NCI-H748 treated with DMSO at 0.1 percent for 48 hours (cell line): Measurements from ENCODE around the gene PRSS53.

ENCODE experiments used
- DNase-seq: peaks from one replicate; lab custom pipeline; 2025; lab: John Stamatoyannopoulos, UW

The PRSS53 gene

GRCh38 chr16:31077592-31078396, 10.9 kb downstream of the PRSS53 start:
- DNase-seq: no peak

DNA sequence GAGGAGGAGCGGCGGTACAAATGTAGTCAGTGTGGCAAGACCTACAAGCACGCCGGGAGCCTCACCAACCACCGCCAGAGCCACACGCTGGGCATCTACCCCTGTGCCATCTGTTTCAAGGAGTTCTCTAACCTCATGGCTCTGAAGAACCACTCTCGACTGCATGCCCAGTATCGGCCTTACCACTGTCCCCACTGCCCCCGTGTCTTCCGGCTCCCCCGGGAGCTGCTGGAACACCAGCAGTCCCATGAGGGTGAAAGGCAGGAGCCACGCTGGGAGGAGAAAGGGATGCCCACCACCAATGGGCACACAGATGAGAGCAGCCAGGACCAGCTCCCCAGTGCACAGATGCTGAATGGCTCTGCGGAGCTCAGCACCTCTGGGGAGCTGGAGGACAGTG, 11.7 kb downstream of the PRSS53 start:
- DNase-seq: no peak

DNA sequence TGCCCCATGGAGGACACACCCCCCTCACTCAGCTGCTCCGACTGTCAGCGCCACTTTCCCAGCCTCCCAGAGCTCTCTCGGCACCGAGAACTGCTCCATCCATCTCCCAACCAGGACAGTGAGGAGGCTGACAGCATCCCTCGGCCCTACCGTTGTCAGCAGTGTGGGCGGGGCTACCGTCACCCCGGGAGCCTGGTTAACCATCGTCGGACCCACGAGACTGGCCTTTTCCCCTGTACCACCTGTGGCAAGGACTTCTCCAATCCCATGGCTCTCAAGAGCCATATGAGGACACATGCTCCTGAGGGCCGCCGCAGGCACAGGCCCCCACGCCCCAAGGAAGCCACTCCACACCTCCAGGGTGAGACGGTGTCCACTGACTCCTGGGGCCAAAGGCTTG, 12.4 kb downstream of the PRSS53 start:
- DNase-seq: no peak

GRCh38 chr16:31074814-31075183, 13.9 kb downstream of the PRSS53 start:
- no peak for DNase-seq

DNA sequence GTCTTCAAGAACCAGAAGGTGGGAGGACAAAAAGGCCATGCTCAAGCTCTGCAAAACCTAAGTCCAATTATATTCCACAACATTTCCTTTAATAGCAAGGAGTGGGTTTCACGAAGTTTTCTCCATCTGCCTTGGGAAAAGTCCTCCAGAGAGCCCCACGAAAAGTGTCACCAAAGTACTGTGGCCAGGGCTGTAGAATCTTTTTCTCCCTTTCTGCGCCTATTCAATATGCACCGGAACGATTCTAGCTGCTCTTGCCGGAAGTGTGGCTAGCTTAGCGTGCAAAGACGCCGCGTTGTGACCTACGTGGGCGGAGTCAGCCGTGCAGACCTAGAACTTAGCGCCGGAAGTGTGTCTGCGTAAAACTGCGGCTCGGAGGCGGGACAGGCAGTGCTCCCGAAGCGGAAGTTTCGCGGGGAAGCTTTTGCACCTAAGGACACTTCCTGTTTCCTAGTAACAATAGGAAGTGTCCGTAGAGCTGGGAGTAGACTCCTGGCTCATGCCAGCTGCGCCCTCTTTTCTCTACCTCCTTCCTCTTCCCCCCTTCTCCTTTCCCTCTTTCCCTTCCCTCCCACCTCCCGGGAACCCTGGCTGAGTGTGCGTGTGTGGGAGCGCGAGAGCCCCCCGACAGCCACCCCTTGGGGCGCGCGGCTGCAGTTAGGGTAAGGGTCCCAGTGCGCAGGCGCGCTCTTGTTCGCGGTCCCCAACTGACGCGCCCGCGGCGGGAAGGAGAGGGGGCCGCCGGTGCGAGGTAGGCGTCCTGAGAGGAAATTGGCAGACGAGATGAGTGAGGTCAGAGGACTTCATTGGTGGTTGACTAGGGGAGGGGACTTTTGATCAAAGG, 14.6 kb downstream of the PRSS53 start, which contains the start of the genes ZNF646 and ZNF668:
TSS of gene ZNF646 (plus strand) at position 453 of the 844 bp plus-strand sequence. CDS start 1,903 bp downstream, outside the sequence.
TSS of gene ZNF668 (minus strand) at position 271 of the 844 bp plus-strand sequence. CDS start 9,781 bp downstream, outside the sequence.
- DNase-seq: peak; percentile 92

DNA sequence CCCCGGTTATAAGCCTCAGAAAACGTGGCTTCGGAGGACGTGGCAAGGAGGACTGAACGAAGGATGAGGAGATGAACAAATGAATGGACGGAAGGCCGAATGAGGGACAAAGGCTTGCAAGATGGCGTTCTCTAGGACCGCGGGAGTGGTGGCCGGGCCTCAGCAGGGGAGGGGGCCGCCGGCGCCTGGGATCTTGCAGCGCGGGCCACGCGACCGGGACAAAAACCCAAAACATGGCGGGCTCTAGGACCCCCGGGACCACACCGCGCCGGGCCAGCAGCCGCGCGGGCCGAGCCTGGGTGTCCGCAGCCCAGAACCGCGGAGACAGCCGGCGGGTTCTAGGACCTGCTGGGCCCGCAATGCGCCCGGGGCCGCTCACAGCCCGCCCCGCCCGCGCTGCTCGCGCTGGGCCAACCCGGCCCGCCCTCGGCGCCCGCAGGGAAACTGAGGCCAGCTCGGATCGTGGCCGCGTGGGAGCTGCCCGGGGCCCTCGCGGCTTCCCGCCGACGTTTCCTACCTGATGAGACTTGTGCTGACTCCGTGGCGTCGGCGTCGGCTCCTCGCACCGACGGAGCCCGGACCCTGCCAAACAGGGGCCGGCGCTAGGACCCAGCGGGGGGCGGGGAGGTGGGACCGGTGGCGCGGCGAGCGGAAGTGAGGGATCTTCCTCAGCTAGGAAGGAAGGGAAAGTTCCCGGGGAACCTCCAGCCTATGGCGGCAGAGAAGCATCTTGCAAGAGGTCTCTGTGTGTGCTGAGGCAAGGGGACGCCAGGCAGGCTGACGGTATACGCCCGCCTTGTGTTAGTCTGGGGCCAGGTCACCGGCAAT, 15.4 kb downstream of the PRSS53 start:
- DNase-seq: peak; percentile 57

GRCh38 chr16:31072540-31073141, 16.1 kb downstream of the PRSS53 start:
- DNase-seq: no peak

DNA sequence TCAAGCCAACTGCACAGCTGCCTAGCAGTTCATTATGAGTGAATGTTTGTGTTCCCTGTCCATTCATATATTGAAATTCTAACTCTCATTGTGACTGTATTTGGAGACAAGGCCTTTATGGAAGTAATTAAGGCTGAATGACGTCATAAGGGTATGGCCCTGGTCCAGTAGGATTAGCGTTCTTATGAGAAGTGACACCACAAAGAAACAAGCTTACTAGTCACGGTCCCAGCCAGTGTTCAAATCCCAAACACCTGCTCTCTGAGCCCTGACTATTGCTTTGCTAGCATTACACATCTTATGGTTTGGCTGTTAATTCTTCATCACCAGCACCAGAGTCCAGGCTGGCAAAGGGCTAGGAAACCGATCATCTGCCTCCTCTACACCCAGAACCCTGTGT, 16.9 kb downstream of the PRSS53 start:
- no peak for DNase-seq

DNA sequence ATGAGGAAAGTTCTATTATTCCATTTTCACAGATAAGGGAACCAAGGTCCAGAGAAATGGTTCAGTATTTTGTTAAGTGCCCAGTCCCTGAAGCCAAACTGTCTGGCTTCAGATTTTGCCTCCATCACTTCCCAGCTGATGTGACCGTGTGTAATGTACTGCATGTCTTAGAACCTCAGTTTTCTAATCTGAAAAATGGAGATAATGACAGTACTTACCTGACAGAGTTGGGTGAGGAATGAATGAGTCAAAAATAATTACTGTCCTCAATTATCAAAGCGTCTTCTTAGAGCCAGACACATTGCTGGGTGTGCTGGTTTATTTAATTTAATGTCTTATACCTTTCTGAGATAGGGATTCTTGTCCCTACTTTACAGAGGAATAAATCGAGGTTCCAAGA, 21.4 kb downstream of the PRSS53 start:
- DNase-seq: no peak

GRCh38 chr16:31064882-31065461, 23.8 kb downstream of the PRSS53 start:
- no peak for DNase-seq

DNA sequence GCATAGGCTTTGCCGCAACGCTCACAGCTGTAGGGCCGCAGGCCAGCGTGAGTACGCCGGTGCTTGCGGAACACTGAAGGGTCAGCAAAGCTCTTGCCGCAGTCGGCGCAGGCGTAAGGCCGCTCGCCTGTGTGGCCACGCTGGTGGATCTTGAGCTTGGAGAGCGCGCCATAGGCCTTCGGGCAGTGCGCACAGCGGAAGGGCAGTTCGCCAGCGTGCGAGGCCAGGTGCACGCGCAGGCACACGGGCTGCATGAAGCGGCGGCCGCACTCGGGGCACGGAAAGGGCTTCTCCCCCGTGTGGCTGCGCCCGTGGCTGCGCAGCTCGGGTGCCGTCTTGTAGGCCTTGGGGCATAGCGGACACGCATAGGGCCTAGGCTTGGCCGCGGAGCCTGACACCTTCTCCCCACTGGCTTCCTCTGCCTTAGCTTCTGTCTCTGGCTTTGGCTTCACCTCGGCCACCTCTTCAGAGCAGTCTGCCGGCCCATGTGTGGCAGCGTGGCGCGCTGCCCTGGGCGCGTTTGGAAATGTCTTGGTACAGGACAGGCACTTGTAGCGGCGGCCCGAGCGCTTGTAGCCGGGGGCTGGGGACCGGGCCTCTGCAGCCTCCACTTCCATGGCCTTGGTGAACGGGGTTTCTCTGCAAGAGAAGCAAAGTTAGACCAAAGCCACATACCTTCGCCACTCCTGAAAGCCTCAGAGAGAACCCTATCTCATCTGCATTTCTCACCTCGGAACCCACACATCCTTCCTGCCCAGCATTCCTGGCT, 24.7 kb downstream of the PRSS53 start:
- no peak for DNase-seq

DNA sequence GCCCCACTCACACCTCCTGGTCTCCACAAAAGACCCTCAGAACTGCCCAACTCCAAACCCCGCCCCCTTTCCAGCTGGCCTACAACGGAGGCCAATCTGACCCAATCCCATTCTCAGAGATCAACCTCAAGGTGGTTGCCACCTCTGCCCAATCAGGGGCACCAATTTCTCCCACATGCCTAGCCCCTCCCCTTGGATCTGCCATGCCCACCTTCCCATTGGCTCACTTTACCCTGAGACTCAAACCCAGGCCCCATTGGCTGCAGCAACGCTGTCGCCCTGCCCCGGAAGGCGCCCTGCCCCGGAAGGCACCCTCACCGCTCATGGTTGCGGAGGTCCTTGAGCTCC, 25.3 kb downstream of the PRSS53 start:
- no peak for DNase-seq

GRCh38 chr16:31061813-31062440, 26.8 kb downstream of the PRSS53 start:
- DNase-seq: no peak

DNA sequence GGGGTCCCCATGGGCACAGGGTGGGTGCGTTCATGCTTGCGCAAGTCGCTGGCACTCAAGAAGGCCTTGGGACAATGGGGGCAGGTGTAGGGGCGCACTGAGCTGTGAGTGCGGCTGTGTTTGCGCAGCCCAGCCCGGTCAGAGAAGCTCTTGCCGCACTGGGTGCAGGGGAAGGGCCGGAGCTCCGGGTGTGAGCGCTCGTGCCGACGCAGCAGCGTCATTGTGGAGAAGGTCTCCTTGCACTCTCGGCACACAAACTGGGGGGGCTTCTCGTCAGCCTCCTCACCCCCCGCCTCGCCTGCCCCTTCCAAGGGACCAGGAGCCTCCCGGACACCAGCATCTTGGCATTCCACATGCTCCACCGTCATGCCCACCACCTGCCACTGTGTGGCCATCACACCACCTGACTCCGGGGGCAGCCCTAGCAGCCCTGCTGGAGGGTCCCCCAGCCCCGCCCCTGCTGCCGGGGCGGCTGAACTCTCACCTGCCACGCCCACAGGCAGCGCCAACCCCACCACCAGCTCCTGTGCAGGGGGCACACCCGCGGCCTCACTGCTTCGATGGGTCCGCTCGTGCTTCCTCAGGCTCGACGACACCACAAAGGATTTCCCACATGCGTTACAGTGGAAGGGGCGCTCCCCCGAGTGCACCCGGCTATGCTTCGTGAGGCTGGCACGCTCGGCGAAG, 27.5 kb downstream of the PRSS53 start:
- DNase-seq: no peak

- no peak for DNase-seq
Observed at GRCh38 chr16:31055613-31056012, 33.1 kb downstream of the PRSS53 start.

DNA sequence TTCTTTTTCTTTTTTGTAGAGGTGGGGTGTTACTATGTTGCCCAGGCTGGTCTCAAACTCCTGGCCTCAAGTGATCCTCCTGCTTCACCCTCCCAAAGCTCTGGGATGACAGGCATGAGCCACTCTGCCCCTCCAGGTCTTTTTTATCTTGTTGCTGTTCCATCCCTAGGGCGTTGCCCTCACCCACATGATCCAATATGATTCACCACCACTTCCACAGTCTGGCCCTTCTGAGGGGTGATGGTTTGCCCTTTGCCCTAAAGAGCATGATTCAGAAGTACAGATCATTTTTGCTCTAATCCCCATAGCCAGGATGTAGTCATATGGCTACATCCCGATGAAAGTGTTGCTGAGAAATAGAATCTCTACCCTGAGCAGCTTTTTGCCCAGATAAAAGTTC, 36.6 kb downstream of the PRSS53 start:
- no peak for DNase-seq

DNA sequence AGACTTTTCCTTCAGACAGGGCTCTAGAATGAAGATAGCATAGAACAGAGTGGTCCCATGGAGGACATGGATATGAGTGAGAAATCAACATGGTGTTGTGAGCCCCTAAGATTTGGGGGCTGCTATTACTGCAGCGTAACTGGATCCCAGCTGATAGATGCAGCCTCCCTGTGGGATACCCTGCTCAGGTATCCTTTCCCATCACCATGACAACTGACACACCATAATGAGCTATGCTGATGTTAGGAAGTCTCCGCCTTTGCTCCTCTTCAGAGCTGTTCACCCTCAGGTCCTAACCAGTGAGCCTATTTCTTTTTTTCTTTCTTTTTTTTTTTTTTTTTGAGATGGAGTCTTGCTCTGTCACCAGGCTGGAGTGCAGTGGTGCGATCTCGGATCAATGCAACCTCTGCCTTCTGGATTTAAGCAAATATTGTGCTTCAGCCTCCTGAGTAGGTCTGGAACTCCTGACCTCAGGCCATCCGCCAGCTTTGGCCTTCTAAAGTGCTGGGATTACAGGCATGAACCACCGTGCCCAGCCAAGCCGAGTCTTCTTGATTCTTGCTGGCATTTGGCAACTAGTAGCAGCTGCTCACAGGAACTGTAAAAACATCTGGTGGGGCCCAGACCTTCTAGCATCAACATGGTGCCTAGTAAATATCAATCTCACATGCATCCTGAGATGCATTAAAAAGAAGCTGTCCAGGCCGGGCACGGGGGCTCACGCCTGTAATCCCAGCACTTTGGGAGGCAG, 38.3 kb downstream of the PRSS53 start:
- DNase-seq: no peak

- DNase-seq: no peak
Observed at GRCh38 chr16:31043898-31044481, 44.8 kb downstream of the PRSS53 start.
